ENCODE results near the gene FAM221B. TPM values are rescaled to one million over a fixed set of nuclear protein-coding genes. Genes with fewer than 3 reads are reported as not detected.
A peak's percentile ranks its signal among the peaks of the same experiment; 100 is the strongest.

Gene FAM221B
- total RNA-seq, 4 donors from 2014 or later, result not detected

GRCh38 chr9:35822926-35823325, 5.6 kb downstream of the FAM221B start:
- H3K27ac ChIP-seq, result no peak overlapping the region
- H3K36me3 ChIP-seq, result no peaks in the 10 kb centered on the region
- H3K27me3 ChIP-seq, result no peaks in the 10 kb centered on the region
- H3K9me3 ChIP-seq, result no peaks in the 10 kb centered on the region
- in situ Hi-C loops (cut with MboI; ENCODE audit: low sequenced_read_pairs in 4 of 4) (no loop called here), intact Hi-C loops (cut with DNase I; ENCODE audit: low total_unique reads) (no loop called here)
- no peak for TF ChIP-seq POLR2A (IDR thresholded peaks at IDR 0.05)
- no peak for TF ChIP-seq CTCF (IDR thresholded peaks at IDR 0.05 in 4 of 5, conservative IDR thresholded peaks at IDR 0.05 in 1 of 5)
- no peak overlapping the region for H3K4me3 ChIP-seq
- DNase-seq (no peak), ATAC-seq (no peak)
- H3K4me1 ChIP-seq, result no peaks in the 10 kb centered on the region

GRCh38 chr9:35820076-35820475, 8.5 kb downstream of the FAM221B start:
- Histone ChIP-seq H3K36me3 (no peaks in the 10 kb centered on the region), H3K27me3 (no peaks in the 10 kb centered on the region), H3K9me3 (no peaks in the 10 kb centered on the region), H3K27ac (no peak overlapping the region), H3K4me1 (no peaks in the 10 kb centered on the region), H3K4me3 (no peak overlapping the region)
- ATAC-seq (no peak), DNase-seq (no peak)
- in situ Hi-C loops (cut with MboI; ENCODE audit: low sequenced_read_pairs in 4 of 4), result no loop called here
- intact Hi-C loops (cut with DNase I; ENCODE audit: low total_unique reads), result no loop called here
- TF ChIP-seq CTCF (IDR thresholded peaks at IDR 0.05 in 4 of 5, conservative IDR thresholded peaks at IDR 0.05 in 1 of 5) (no peak), POLR2A (IDR thresholded peaks at IDR 0.05) (no peak)

- in situ Hi-C loops (cut with MboI; ENCODE audit: low sequenced_read_pairs in 4 of 4), result no loop called here
- H3K27me3 ChIP-seq, result no peaks in the 10 kb centered on the region
- H3K4me3 ChIP-seq, result no peak overlapping the region
- DNase-seq (no peak), ATAC-seq (no peak)
- H3K27ac ChIP-seq, result no peak overlapping the region
- intact Hi-C loops (cut with DNase I; ENCODE audit: low total_unique reads), result loop anchor here (10.0 kb wide), 2 partner anchors 704 to 824 kb away; partner anchors contain the start of gene ATOSB
- peaks cover 11 to 12% of the 10 kb centered on the region in 2 donors for H3K4me1 ChIP-seq
- TF ChIP-seq POLR2A (IDR thresholded peaks at IDR 0.05) (no peak), CTCF (IDR thresholded peaks at IDR 0.05 in 4 of 5, conservative IDR thresholded peaks at IDR 0.05 in 1 of 5) (no peak)
- no peaks in the 10 kb centered on the region for H3K9me3 ChIP-seq
- no peaks in the 10 kb centered on the region for H3K36me3 ChIP-seq
Measured at GRCh38 chr9:35818341-35818740, 10.2 kb downstream of the FAM221B start.

- DNase-seq (no peak), ATAC-seq (no peak)
- H3K27ac ChIP-seq, result no peak overlapping the region
- no peaks in the 10 kb centered on the region for H3K27me3 ChIP-seq
- TF ChIP-seq POLR2A (IDR thresholded peaks at IDR 0.05) (no peak), CTCF (IDR thresholded peaks at IDR 0.05 in 4 of 5, conservative IDR thresholded peaks at IDR 0.05 in 1 of 5) (peak in 1 of 5 experiments; percentile 10)
- in situ Hi-C loops (cut with MboI; ENCODE audit: low sequenced_read_pairs in 4 of 4) (no loop called here), intact Hi-C loops (cut with DNase I; ENCODE audit: low total_unique reads) (loop anchor here (10.0 kb wide), 2 partner anchors 702 to 822 kb away; partner anchors contain the start of gene ATOSB)
- no peak overlapping the region for H3K4me3 ChIP-seq
- H3K9me3 ChIP-seq, result no peaks in the 10 kb centered on the region
- peaks cover 20 to 24% of the 10 kb centered on the region in 2 donors for H3K4me1 ChIP-seq
- no peaks in the 10 kb centered on the region for H3K36me3 ChIP-seq
Measured at GRCh38 chr9:35816708-35817107, 11.8 kb downstream of the FAM221B start.
